HAP-1 (cell line): ENCODE data around the gene IFNGR1.
A peak's percentile ranks its signal among the peaks of the same experiment; 100 is the strongest.

Experiments used
- DNase-seq, 2 experiments: peaks; one replicate each; pipeline ENCODE4 v3.0.0-alpha.2; 2016 to 2020; ENCODE audit warnings: low spot score in 2 of 2
- H3K27me3 ChIP-seq: fragments of 250-450 bp; sonication (Bioruptor Pico); 2 replicates; pipeline ENCODE4 v1.5.1; 2020; ENCODE audit warnings: low read depth, mild to moderate bottlenecking, moderate library complexity
- H3K36me3 ChIP-seq: fragments of 250-450 bp; sonication (Bioruptor Pico); replicated peaks from 2 replicates; pipeline ENCODE4 v1.5.1; 2020; ENCODE audit warnings: mild to moderate bottlenecking
- H3K4me1 ChIP-seq: fragments of 250-450 bp; sonication (Bioruptor Pico); 2 replicates; pipeline ENCODE4 v1.5.1; 2020; ENCODE audit warnings: mild to moderate bottlenecking
- H3K4me3 ChIP-seq: fragments of 250-450 bp; sonication (Bioruptor Pico); 2 replicates; pipeline ENCODE4 v1.5.1; 2020; ENCODE audit warnings: mild to moderate bottlenecking, moderate library complexity
- H3K9me3 ChIP-seq: fragments of 250-450 bp; sonication (Bioruptor Pico); 2 replicates; pipeline ENCODE4 v1.5.1; 2020; ENCODE audit warnings: mild to moderate bottlenecking, moderate library complexity
- in situ Hi-C: fragments of 300-500 bp; cut with MboI; formaldehyde crosslinking; loops from 3 replicates; pipeline ENCODE4 v1.14.3; 2020; ENCODE audit warnings: low sequenced_read_pairs, inconsistent platforms, mixed read lengths

IFNGR1 gene

GRCh38 chr6:137192821-137193220 lies 26.4 kb downstream of the IFNGR1 start:
- no peak overlapping the region for H3K4me3 ChIP-seq
- in situ Hi-C loops = no loop called here
- peaks cover 4% of the 10 kb centered on the region; the same call in 1 of the 2 replicates for H3K36me3 ChIP-seq
- no peak for DNase-seq
- no peaks in the 10 kb centered on the region for H3K27me3 ChIP-seq
- H3K4me1 ChIP-seq = no peaks in the 10 kb centered on the region
- H3K9me3 ChIP-seq = peaks cover 12% of the 10 kb centered on the region

GRCh38 chr6:137191670-137192069 lies 27.5 kb downstream of the IFNGR1 start:
- H3K4me1 ChIP-seq = no peaks in the 10 kb centered on the region
- H3K36me3 ChIP-seq = no peaks in the 10 kb centered on the region
- in situ Hi-C loops = no loop called here
- H3K4me3 ChIP-seq = no peak overlapping the region
- no peak for DNase-seq
- peaks cover 12% of the 10 kb centered on the region for H3K9me3 ChIP-seq
- H3K27me3 ChIP-seq = no peaks in the 10 kb centered on the region

DNA sequence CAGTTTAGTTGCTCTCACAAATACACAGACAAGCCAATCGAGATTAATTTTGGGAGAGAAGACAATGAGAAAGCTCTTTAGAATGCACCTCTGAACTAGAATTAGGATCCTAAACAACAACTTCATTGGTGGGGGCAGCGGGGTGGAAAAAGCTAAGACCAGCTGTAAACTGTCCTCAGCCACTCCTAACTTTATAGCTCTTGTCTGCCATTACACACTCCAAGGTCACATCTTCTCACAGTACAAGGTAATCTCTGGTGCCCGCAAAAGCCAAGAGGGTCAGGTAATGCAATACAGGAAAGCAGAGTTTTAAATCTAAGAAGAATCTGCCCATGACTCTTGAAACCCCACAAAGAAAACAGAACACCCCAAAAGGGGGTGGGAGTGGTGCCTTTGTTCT lies 27.9 kb downstream of the IFNGR1 start:
- no peaks in the 10 kb centered on the region for H3K27me3 ChIP-seq
- in situ Hi-C loops = no loop called here
- H3K4me3 ChIP-seq = no peak overlapping the region
- peaks cover 12% of the 10 kb centered on the region for H3K9me3 ChIP-seq
- no peaks in the 10 kb centered on the region for H3K4me1 ChIP-seq
- no peaks in the 10 kb centered on the region for H3K36me3 ChIP-seq
- DNase-seq = no peak

GRCh38 chr6:137190583-137191094 lies 28.5 kb downstream of the IFNGR1 start:
- H3K9me3 ChIP-seq = peaks cover 12% of the 10 kb centered on the region
- in situ Hi-C loops = no loop called here
- H3K27me3 ChIP-seq = no peaks in the 10 kb centered on the region
- H3K4me3 ChIP-seq = no peak overlapping the region
- no peaks in the 10 kb centered on the region for H3K36me3 ChIP-seq
- H3K4me1 ChIP-seq = no peaks in the 10 kb centered on the region
- no peak for DNase-seq

- peaks cover 12% of the 10 kb centered on the region for H3K9me3 ChIP-seq
These were observed 30.3 kb downstream of the IFNGR1 start for GRCh38 chr6:137188855-137189254.

GRCh38 chr6:137185290-137185689 lies 33.9 kb downstream of the IFNGR1 start:
- Histone ChIP-seq H3K27me3 (no peaks in the 10 kb centered on the region), H3K4me3 (no peak overlapping the region), H3K4me1 (no peaks in the 10 kb centered on the region), H3K9me3 (peaks cover 12% of the 10 kb centered on the region), H3K36me3 (no peaks in the 10 kb centered on the region)
- no peak for DNase-seq
- in situ Hi-C loops = no loop called here

More at GRCh38 chr6:137188855-137189254, 30.3 kb downstream of the IFNGR1 start:
- peak in 1 of 2 experiments; percentile 27 for DNase-seq
- H3K36me3 ChIP-seq = no peaks in the 10 kb centered on the region
- in situ Hi-C loops = no loop called here
- H3K4me3 ChIP-seq = no peak overlapping the region
- no peaks in the 10 kb centered on the region for H3K4me1 ChIP-seq
- no peaks in the 10 kb centered on the region for H3K27me3 ChIP-seq

- H3K36me3 ChIP-seq = no peaks in the 10 kb centered on the region
- no peak for DNase-seq
- H3K27me3 ChIP-seq = no peaks in the 10 kb centered on the region
- no peak overlapping the region for H3K4me3 ChIP-seq
- in situ Hi-C loops = no loop called here
- no peaks in the 10 kb centered on the region; the same call in 1 of the 2 replicates for H3K9me3 ChIP-seq
- no peaks in the 10 kb centered on the region for H3K4me1 ChIP-seq
These were observed 36.5 kb downstream of the IFNGR1 start for GRCh38 chr6:137182654-137183073.

DNA sequence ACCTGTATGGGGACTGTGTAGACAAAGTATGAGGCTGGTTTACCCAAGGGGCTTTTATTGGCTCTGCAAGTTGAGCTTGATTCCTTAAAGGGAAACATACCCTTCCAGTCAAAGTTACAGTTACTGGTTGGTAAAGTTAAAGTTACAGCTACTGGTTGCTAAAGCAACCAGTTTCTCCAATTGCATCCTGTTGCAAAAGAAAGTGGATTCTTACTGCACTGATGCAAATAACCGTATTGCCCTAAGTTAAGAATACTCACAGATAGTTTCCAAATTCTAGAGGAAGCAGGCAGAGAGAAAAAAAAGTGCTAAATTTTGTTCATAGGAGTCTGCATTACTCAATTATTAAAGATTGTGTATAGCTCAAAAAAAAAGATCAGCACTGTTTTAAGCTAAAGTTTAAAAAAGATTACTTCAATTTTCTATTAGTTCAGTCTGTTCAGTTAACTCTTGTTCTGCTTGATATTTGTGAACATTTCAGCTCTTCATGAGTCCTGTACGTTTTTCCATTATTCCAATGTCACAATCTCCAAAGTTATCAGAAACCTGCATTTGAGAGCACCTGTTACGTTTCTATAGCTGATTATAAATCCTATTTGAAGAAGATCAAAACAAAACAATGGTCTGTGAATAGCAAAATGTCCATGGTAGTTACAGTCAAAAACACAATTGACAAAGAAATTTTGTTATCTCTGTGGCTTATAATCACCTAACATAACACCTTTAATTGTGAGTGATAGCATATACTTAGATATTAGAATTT lies 37.1 kb downstream of the IFNGR1 start:
- Histone ChIP-seq H3K27me3 (no peaks in the 10 kb centered on the region), H3K4me1 (no peaks in the 10 kb centered on the region), H3K36me3 (no peaks in the 10 kb centered on the region), H3K4me3 (no peak overlapping the region), H3K9me3 (no peaks in the 10 kb centered on the region; the same call in 1 of the 2 replicates)
- DNase-seq = no peak
- in situ Hi-C loops = no loop called here

GRCh38 chr6:137177611-137178010 lies 41.6 kb downstream of the IFNGR1 start:
- in situ Hi-C loops = no loop called here
- H3K27me3 ChIP-seq = no peaks in the 10 kb centered on the region
- H3K9me3 ChIP-seq = no peaks in the 10 kb centered on the region
- no peak overlapping the region for H3K4me3 ChIP-seq
- H3K4me1 ChIP-seq = no peaks in the 10 kb centered on the region
- DNase-seq = no peak
- H3K36me3 ChIP-seq = no peaks in the 10 kb centered on the region

DNA sequence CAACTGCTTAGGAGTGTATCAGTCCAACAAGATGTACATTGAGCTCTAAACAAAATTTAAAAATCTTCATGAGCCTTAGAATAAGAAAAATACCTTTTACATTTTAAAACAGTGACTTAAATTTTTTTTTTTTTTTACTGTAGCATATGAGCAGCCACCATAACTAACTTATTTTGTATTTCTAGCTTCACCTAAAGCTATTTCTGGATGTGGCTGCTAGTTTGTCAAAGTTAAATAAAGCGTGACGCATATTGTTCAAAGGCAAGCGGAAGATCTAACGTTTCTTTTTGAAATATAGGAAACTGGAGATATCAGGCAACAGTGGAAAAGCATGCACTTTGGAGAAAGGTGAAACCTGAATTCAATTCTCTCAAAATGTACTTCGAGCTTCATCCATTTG lies 42.5 kb downstream of the IFNGR1 start:
- Histone ChIP-seq H3K27me3 (no peaks in the 10 kb centered on the region), H3K4me3 (no peak overlapping the region), H3K36me3 (no peaks in the 10 kb centered on the region), H3K4me1 (peaks cover 6% of the 10 kb centered on the region), H3K9me3 (no peaks in the 10 kb centered on the region)
- DNase-seq = no peak
- in situ Hi-C loops = no loop called here

GRCh38 chr6:137175868-137176245 lies 43.3 kb downstream of the IFNGR1 start:
- DNase-seq = no peak
- Histone ChIP-seq H3K9me3 (no peaks in the 10 kb centered on the region), H3K4me1 (peaks cover 8% of the 10 kb centered on the region), H3K27me3 (no peaks in the 10 kb centered on the region; the same call in 1 of the 2 replicates), H3K4me3 (no peak overlapping the region), H3K36me3 (no peaks in the 10 kb centered on the region)
- in situ Hi-C loops = no loop called here

GRCh38 chr6:137175157-137175867 lies 43.9 kb downstream of the IFNGR1 start:
- no peaks in the 10 kb centered on the region for H3K36me3 ChIP-seq
- DNase-seq = no peak
- peaks cover 8% of the 10 kb centered on the region for H3K4me1 ChIP-seq
- in situ Hi-C loops = no loop called here
- no peak overlapping the region for H3K4me3 ChIP-seq
- H3K9me3 ChIP-seq = no peaks in the 10 kb centered on the region
- no peaks in the 10 kb centered on the region; the same call in 1 of the 2 replicates for H3K27me3 ChIP-seq

GRCh38 chr6:137173501-137173900 lies 45.7 kb downstream of the IFNGR1 start, which contains the start of gene IL22RA2:
Gene IL22RA2 (minus strand): TSS chr6:137173644. CDS start chr6:137161749, 11,895 bp downstream.
- in situ Hi-C loops = no loop called here
- H3K4me1 ChIP-seq = peaks cover 8% of the 10 kb centered on the region
- no peak for DNase-seq
- H3K36me3 ChIP-seq = no peaks in the 10 kb centered on the region
- no peak within 1 kb of the TSS for H3K4me3 ChIP-seq
- H3K27me3 ChIP-seq = no peaks in the 10 kb centered on the region; the same call in 1 of the 2 replicates
- H3K9me3 ChIP-seq = no peaks in the 10 kb centered on the region
